ENCODE measurements around the gene S100A2. TPM values are rescaled to one million over a fixed set of nuclear protein-coding genes. Genes with fewer than 3 reads are reported as not detected.

The S100A2 gene
- total and polyA plus RNA-seq, 11 donors: 1.3 to 5.1 (median 2.6) TPM; not detected in 1

- Histone ChIP-seq H3K27ac (peak overlapping the region in 2 of 12 donors; percentile 82 to 86), H3K4me3 (peak overlapping the region in 2 of 12 donors; percentile 55 to 58), H3K4me1 (peaks cover 11 to 95% (median 48%) of the 10 kb centered on the region in 12 donors), H3K36me3 (peaks cover 0 to 18% (median 0%) of the 10 kb centered on the region in 9 donors), H3K9me3 (no peaks in the 10 kb centered on the region), H3K27me3 (no peaks in the 10 kb centered on the region)
- TF ChIP-seq POLR2A (IDR thresholded peaks at IDR 0.05) (no peak), CTCF (IDR thresholded peaks at IDR 0.05) (no peak)
- DNase-seq (peak in 1 of 5 donors; percentile 10), ATAC-seq (no peak)
- intact Hi-C loops (cut with DNase I): loop anchor here in 1 of 10 donors (2.0 kb wide), 1 partner anchor 18 kb away; the partner anchor contains the start of gene S100A2
- 78 to 93% (median 87%) methylated on average over 14 of the region's 14 CpGs for WGBS, 4 donors
Observed at GRCh38 chr1:153546796-153547559, 18.7 kb downstream of the S100A2 start.

- 91 to 96% (median 94%) methylated on average over 8 of the region's 8 CpGs for WGBS, 4 donors
Observed at GRCh38 chr1:153546371-153546770, 19.3 kb downstream of the S100A2 start.

GRCh38 chr1:153545067-153546055 lies 20.3 kb downstream of the S100A2 start, which contains the start of gene S100A4:
TSS of gene S100A4 (minus strand) at chr1:153545806. CDS start at chr1:153544794, 1,012 bp downstream.
- TF ChIP-seq CTCF (IDR thresholded peaks at IDR 0.05): no peak
- peak in 1 of 2 donors; percentile 60 for TF ChIP-seq POLR2A (IDR thresholded peaks at IDR 0.05)
- no peaks in the 10 kb centered on the region for H3K27me3 ChIP-seq
- no peaks in the 10 kb centered on the region for H3K9me3 ChIP-seq
- peak within 1 kb of the TSS in 11 of 12 donors; percentile 21 to 71 (median 55) for H3K4me3 ChIP-seq
- DNase-seq: peak; percentile 94 to 97 (median 95)
- intact Hi-C loops (cut with DNase I): loop anchor here in 2 of 10 donors (1.0 to 2.0 kb wide), 2 partner anchors 19 to 21 kb away; partner anchors contain the start of gene S100A2 (in 1 of the 2)
- peaks cover 11 to 100% (median 46%) of the 10 kb centered on the region in 12 donors for H3K4me1 ChIP-seq
- WGBS, 4 donors: 43 to 51% (median 46%) methylated on average over 18 to 19 of the region's 19 CpGs
- H3K36me3 ChIP-seq: peaks cover 0 to 18% (median 0%) of the 10 kb centered on the region in 9 donors
- peak; percentile 82 to 93 (median 91) for ATAC-seq
- peak within 1 kb of the TSS; percentile 38 to 93 (median 82) for H3K27ac ChIP-seq

More at GRCh38 chr1:153546371-153546770, 19.3 kb downstream of the S100A2 start:
- no peak for ATAC-seq
- H3K27me3 ChIP-seq: no peaks in the 10 kb centered on the region
- no peak for DNase-seq
- peak overlapping the region in 9 of 12 donors; percentile 71 to 93 (median 83) for H3K27ac ChIP-seq
- intact Hi-C loops (cut with DNase I): loop anchor here in 1 of 10 donors (2.0 kb wide), 1 partner anchor 18 kb away; the partner anchor contains the start of gene S100A2
- TF ChIP-seq POLR2A (IDR thresholded peaks at IDR 0.05) (no peak), CTCF (IDR thresholded peaks at IDR 0.05) (no peak)
- no peaks in the 10 kb centered on the region for H3K9me3 ChIP-seq
- peak overlapping the region in 8 of 12 donors; percentile 40 to 71 (median 56) for H3K4me3 ChIP-seq
- peaks cover 0 to 18% (median 0%) of the 10 kb centered on the region in 9 donors for H3K36me3 ChIP-seq
- H3K4me1 ChIP-seq: peaks cover 11 to 100% (median 48%) of the 10 kb centered on the region in 12 donors

All from heart left ventricle (tissue), 16 donors.